Measurements from ENCODE around the gene FNBP1L. TPM values are rescaled to one million over a fixed set of nuclear protein-coding genes. Genes with fewer than 3 reads are reported as not detected.
"Not testable (repeated sequence)": the region's sequence is repeated elsewhere in the genome, so short reads cannot be mapped to it uniquely, and the experiment has no call there.

Gene FNBP1L
- total RNA-seq, 1 donor from 2014 or later = 107 TPM

DNA sequence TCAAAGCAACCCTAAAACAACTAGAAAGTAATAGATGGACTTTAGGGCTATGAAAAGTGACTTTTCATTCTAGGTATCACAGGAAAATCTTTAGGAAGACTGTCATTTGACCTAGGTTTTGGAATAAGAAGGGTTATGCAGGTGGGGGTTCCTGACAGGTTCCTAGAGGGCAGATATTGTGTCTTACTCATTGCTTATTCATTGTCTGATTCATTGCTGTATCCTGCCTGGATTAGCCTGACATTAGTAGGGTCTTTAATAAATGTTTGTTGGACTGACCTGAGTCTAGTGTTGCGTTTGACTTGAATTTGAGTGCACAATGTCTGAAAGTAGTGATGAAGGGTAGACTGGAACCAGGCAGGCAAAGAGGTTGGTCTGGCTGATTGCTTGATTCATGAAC is 6.0 kb downstream of the FNBP1L start:
- Mint-ChIP-seq H3K4me1 (ENCODE audit: unreplicated experiment) (peaks cover 37% of the 10 kb centered on the region), H3K36me3 (ENCODE audit: low read depth, unreplicated experiment) (peaks cover 11% of the 10 kb centered on the region), H3K27me3 (ENCODE audit: unreplicated experiment) (peaks cover 3% of the 10 kb centered on the region), H3K9me3 (ENCODE audit: unreplicated experiment) (no peaks in the 10 kb centered on the region), H3K4me3 (ENCODE audit: unreplicated experiment) (peak overlapping the region; percentile 17), H3K27ac (ENCODE audit: unreplicated experiment) (no peak overlapping the region)
- TF ChIP-seq, protein P1, sequence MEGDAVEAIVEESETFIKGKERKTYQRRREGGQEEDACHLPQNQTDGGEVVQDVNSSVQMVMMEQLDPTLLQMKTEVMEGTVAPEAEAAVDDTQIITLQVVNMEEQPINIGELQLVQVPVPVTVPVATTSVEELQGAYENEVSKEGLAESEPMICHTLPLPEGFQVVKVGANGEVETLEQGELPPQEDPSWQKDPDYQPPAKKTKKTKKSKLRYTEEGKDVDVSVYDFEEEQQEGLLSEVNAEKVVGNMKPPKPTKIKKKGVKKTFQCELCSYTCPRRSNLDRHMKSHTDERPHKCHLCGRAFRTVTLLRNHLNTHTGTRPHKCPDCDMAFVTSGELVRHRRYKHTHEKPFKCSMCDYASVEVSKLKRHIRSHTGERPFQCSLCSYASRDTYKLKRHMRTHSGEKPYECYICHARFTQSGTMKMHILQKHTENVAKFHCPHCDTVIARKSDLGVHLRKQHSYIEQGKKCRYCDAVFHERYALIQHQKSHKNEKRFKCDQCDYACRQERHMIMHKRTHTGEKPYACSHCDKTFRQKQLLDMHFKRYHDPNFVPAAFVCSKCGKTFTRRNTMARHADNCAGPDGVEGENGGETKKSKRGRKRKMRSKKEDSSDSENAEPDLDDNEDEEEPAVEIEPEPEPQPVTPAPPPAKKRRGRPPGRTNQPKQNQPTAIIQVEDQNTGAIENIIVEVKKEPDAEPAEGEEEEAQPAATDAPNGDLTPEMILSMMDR (IDR thresholded peaks at IDR 0.05; ENCODE audit: unreplicated experiment) = no peak
- DNase-seq (ENCODE audit: low spot score) = no peak

DNA sequence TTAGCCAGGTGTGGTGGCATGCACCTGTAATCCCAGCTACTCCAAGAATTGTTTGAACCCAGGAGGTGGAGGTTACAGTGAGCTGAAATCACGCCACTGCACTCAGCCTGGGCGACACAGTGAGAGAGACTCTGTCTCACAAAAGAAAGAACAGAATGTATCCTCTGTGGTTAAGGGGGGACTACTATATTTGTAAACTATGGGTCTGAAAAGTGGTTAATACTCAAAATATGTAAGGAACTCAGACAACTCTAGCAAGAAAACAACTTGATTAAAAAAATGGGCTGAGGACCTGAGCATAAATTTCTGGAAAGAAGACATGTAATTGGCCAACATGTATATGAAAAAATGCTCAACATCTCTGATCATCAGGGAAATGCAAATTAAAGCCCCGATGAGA is 11.2 kb downstream of the FNBP1L start:
- no peak overlapping the region for H3K4me3 Mint-ChIP-seq (ENCODE audit: unreplicated experiment)
- H3K4me1 Mint-ChIP-seq (ENCODE audit: unreplicated experiment) = peaks cover 21% of the 10 kb centered on the region
- no peak overlapping the region for H3K27ac Mint-ChIP-seq (ENCODE audit: unreplicated experiment)
- no peaks in the 10 kb centered on the region for H3K27me3 Mint-ChIP-seq (ENCODE audit: unreplicated experiment)
- TF ChIP-seq, protein P1 (IDR thresholded peaks at IDR 0.05; ENCODE audit: unreplicated experiment) = no peak
- DNase-seq (ENCODE audit: low spot score) = no peak
- no peaks in the 10 kb centered on the region for H3K9me3 Mint-ChIP-seq (ENCODE audit: unreplicated experiment)
- H3K36me3 Mint-ChIP-seq (ENCODE audit: low read depth, unreplicated experiment) = peaks cover 14% of the 10 kb centered on the region

DNA sequence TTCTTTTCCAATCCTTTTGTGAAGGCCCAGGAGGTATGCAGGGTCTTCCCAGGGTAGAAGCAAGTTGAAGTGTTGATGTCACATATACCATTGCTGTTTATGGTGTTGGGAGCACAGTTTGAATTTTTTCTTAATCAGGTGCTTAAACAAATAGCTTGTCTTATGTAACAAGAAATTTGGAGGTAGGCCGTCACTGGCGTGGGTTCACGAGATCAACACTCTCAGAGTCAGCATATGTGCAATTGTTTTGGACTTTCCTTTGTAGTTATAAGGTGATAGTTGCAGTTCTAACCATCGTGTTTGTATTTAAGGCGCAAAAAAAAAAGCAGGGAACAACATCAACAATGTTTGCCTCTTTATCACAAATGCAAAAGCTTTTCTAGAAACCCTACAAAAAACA is 13.3 kb downstream of the FNBP1L start:
- DNase-seq (ENCODE audit: low spot score) = no peak
- Mint-ChIP-seq H3K9me3 (ENCODE audit: unreplicated experiment) (no peaks in the 10 kb centered on the region), H3K36me3 (ENCODE audit: low read depth, unreplicated experiment) (peaks cover 21% of the 10 kb centered on the region), H3K27me3 (ENCODE audit: unreplicated experiment) (no peaks in the 10 kb centered on the region), H3K4me1 (ENCODE audit: unreplicated experiment) (peaks cover 18% of the 10 kb centered on the region), H3K27ac (ENCODE audit: unreplicated experiment) (no peak overlapping the region), H3K4me3 (ENCODE audit: unreplicated experiment) (no peak overlapping the region)
- TF ChIP-seq, protein P1 (IDR thresholded peaks at IDR 0.05; ENCODE audit: unreplicated experiment) = no peak

DNA sequence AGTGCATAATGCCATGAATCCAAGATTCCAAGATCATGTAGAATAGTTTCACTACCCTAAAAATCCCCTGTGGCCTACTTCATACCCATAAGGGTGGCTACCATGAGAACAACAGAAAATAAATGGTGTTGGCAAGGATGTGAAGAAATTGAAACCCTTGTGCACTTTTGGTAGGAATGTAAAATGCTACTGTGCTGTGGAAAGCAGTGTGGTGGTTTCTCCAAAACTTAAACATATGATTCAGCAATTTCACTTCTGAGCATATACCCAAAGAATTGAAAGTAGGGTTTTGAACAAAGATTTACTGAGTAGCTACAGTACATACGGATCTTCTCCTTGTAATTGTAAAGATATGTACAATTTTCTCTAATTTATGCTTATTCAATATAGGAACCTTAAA is 16.0 kb downstream of the FNBP1L start:
- Mint-ChIP-seq H3K4me3 (ENCODE audit: unreplicated experiment) (no peak overlapping the region), H3K27me3 (ENCODE audit: unreplicated experiment) (no peaks in the 10 kb centered on the region), H3K27ac (ENCODE audit: unreplicated experiment) (no peak overlapping the region), H3K36me3 (ENCODE audit: low read depth, unreplicated experiment) (peaks cover 19% of the 10 kb centered on the region), H3K4me1 (ENCODE audit: unreplicated experiment) (peaks cover 18% of the 10 kb centered on the region), H3K9me3 (ENCODE audit: unreplicated experiment) (no peaks in the 10 kb centered on the region)
- TF ChIP-seq, protein P1 (IDR thresholded peaks at IDR 0.05; ENCODE audit: unreplicated experiment) = no peak
- no peak for DNase-seq (ENCODE audit: low spot score)

DNA sequence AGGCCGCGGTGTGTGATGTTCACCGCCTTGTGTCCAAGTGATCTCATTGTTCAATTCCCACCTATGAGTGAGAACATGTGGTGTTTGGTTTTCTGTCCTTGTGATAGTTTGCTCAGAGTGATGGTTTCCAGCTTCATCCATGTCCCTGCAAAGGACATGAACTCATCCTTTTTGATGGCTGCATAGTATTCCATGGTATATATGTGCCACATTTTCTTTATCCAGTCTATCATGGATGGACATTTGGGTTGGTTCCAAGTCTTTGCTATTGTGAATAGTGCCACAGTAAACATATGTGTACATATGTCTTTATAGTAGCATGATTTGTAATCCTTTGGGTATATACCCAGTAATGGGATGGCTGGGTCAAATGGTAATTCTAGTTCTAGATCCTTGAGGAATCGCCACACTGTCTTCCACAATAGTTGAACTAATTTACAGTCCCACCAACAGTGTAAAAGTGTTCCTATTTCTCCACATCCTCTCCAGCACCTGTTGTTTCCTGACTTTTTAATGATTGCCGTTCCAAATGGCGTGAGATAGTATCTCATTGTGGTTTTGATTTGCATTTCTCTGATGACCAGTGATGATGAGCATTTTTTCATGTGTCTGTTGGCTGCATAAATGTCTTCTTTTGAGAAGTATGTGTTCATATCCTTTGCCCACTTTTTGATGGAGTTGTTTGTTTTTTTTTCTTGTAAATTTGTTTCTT is 17.6 kb downstream of the FNBP1L start:
- not testable (repeated sequence) for H3K9me3 Mint-ChIP-seq (ENCODE audit: unreplicated experiment); DNase-seq (ENCODE audit: low spot score); H3K27me3 Mint-ChIP-seq (ENCODE audit: unreplicated experiment); H3K27ac Mint-ChIP-seq (ENCODE audit: unreplicated experiment)
- H3K4me1 Mint-ChIP-seq (ENCODE audit: unreplicated experiment) = peaks cover 16% of the 10 kb centered on the region
- H3K36me3 Mint-ChIP-seq (ENCODE audit: low read depth, unreplicated experiment) = peaks cover 11% of the 10 kb centered on the region
- peak overlapping the region; percentile 10 for H3K4me3 Mint-ChIP-seq (ENCODE audit: unreplicated experiment)

All from endothelial cell (in vitro differentiated cells).